DOHH2 (cell line): Measurements from ENCODE around the gene NECTIN3.

Experiments
- CTCF ChIP-seq: fragments of 200-600 bp; sonication (generic); IDR thresholded peaks from one replicate; pipeline ENCODE4 v1.5.1; 2014; ENCODE audit warnings: antibody characterized with exemption, mild to moderate bottlenecking, low read depth, low read length; ENCODE audit not compliant: poor library complexity, severe bottlenecking
- EZH2phosphoT487 ChIP-seq: fragments of 200-600 bp; sonication (generic); IDR thresholded peaks from 2 replicates; pipeline ENCODE4 v1.6.1; 2017; ENCODE audit warnings: borderline replicate concordance, mild to moderate bottlenecking, antibody characterized with exemption, low read length, moderate library complexity, mixed read lengths

- TF ChIP-seq CTCF (no peak), EZH2phosphoT487 (no peak)
These were observed 1.4 kb upstream of the NECTIN3 start for GRCh38 chr3:111069974-111070771.
